SK-N-SH treated with all-trans-retinoic acid at 6 μM for 48 hours (cell line): ENCODE results near the gene THSD4.

Source experiments
- CREB5 ChIP-seq: fragments of 250-450 bp; sonication (Bioruptor Pico); IDR thresholded peaks from 2 replicates; pipeline ENCODE4 v1.5.1; 2020; ENCODE audit warnings: low read depth, mild to moderate bottlenecking, moderate library complexity
- ESRRG ChIP-seq: fragments of 250-450 bp; sonication (Bioruptor Pico); IDR thresholded peaks from 2 replicates; pipeline ENCODE4 v1.6.1; 2021; ENCODE audit warnings: mild to moderate bottlenecking
- GLIS3 ChIP-seq: fragments of 250-450 bp; sonication (Bioruptor Pico); IDR thresholded peaks from 2 replicates; pipeline ENCODE4 v1.5.0; 2020; ENCODE audit warnings: mild to moderate bottlenecking, moderate library complexity
- PATZ1 ChIP-seq: fragments of 250-450 bp; sonication (Bioruptor Pico); IDR thresholded peaks from 2 replicates; pipeline ENCODE4 v1.8.0; 2020; ENCODE audit warnings: mild to moderate bottlenecking, moderate library complexity, borderline replicate concordance
- TSHZ2 ChIP-seq: fragments of 250-450 bp; sonication (Bioruptor Pico); IDR thresholded peaks from 2 replicates; pipeline ENCODE4 v1.5.0; 2020; ENCODE audit warnings: mild to moderate bottlenecking, moderate library complexity
- ZC3H10 ChIP-seq: fragments of 250-450 bp; sonication (Bioruptor Pico); IDR thresholded peaks from 2 replicates; pipeline ENCODE4 v1.5.1; 2021; ENCODE audit warnings: mild to moderate bottlenecking, moderate library complexity
- ZNF565 ChIP-seq: fragments of 450-650 bp; formaldehyde crosslinking; conservative IDR thresholded peaks from 2 replicates; pipeline ENCODE4 v1.5.0; 2020; ENCODE audit warnings: low read depth, mild to moderate bottlenecking, moderate library complexity

GRCh38 chr15:71472566-71472965, 357.3 kb downstream of the THSD4 start:
- TF ChIP-seq CREB5 (no peak), ZC3H10 (CRISPR knock-in tag) (no peak), PATZ1 (CRISPR knock-in tag) (no peak), ZNF565 (CRISPR knock-in tag) (no peak), ESRRG (no peak), TSHZ2 (no peak), GLIS3 (no peak)
